Karpas-422 (cell line): Measurements from ENCODE around the gene GRK3. TPM values are rescaled to one million over a fixed set of nuclear protein-coding genes. Genes with fewer than 3 reads are reported as not detected.
A peak's percentile ranks its signal among the peaks of the same experiment; 100 is the strongest.
"Not testable (repeated sequence)": the region's sequence is repeated elsewhere in the genome, so short reads cannot be mapped to it uniquely, and the experiment has no call there.

ENCODE experiments used
- DNase-seq: peaks from one replicate; pipeline ENCODE4 v3.0.0-alpha.2; 2015
- H2AFZ ChIP-seq: fragments of 200-600 bp; sonication (generic); 2 replicates; pipeline ENCODE4 v1.6.1; 2014; ENCODE audit warnings: antibody characterized with exemption, low read length, mixed read lengths
- H3K27ac ChIP-seq: fragments of 200-600 bp; sonication (generic); 2 replicates; pipeline ENCODE4 v1.5.1; 2014; ENCODE audit warnings: mild to moderate bottlenecking, low read length, moderate library complexity
- H3K27me3 ChIP-seq: fragments of 200-600 bp; sonication (generic); 2 replicates; pipeline ENCODE4 v1.6.1; 2014; ENCODE audit warnings: low read length, mixed read lengths
- H3K36me3 ChIP-seq: fragments of 200-600 bp; sonication (generic); 2 replicates; pipeline ENCODE4 v1.6.1; 2014; ENCODE audit warnings: low read length, mixed read lengths; ENCODE audit not compliant: insufficient read depth
- H3K4me1 ChIP-seq: fragments of 200-600 bp; sonication (generic); 2 replicates; pipeline ENCODE4 v1.6.1; 2014; ENCODE audit warnings: mild to moderate bottlenecking, low read length, mixed read lengths
- H3K4me2 ChIP-seq: fragments of 200-600 bp; sonication (generic); 2 replicates; pipeline ENCODE4 v1.6.1; 2014; ENCODE audit warnings: low read length, low read depth, mild to moderate bottlenecking; ENCODE audit not compliant: poor library complexity, severe bottlenecking
- H3K4me3 ChIP-seq: fragments of 200-600 bp; sonication (generic); 2 replicates; pipeline ENCODE4 v1.5.1; 2014; ENCODE audit warnings: mild to moderate bottlenecking, antibody characterized with exemption, low read length, mixed read lengths
- H3K79me2 ChIP-seq: fragments of 200-600 bp; sonication (generic); 2 replicates; pipeline ENCODE4 v1.6.1; 2014; ENCODE audit warnings: mild to moderate bottlenecking, low read length, mixed read lengths
- H3K9ac ChIP-seq: fragments of 200-600 bp; sonication (generic); 2 replicates; pipeline ENCODE4 v1.6.0; 2014; ENCODE audit warnings: low read length
- H3K9me2 ChIP-seq: fragments of 200-600 bp; sonication (generic), shearing (Covaris generic); replicated peaks from 2 replicates; pipeline ENCODE4 v1.6.0; 2014; ENCODE audit warnings: mild to moderate bottlenecking, low read length, moderate library complexity; ENCODE audit not compliant: insufficient read depth
- H3K9me3 ChIP-seq: fragments of 300-700, 200-600 bp; sonication (generic); 2 replicates; pipeline ENCODE4 v1.6.1; 2014; ENCODE audit warnings: low read length, mixed read lengths
- H4K20me1 ChIP-seq: fragments of 200-600 bp; sonication (generic); 2 replicates; pipeline ENCODE4 v1.6.1; 2014; ENCODE audit warnings: mild to moderate bottlenecking, antibody characterized with exemption, low read length, low read depth; ENCODE audit not compliant: insufficient read depth
- total RNA-seq: library from RNA; depleted of rRNA; stranded (reverse); fragments of >200 nt; shearing (Covaris generic); gene quantifications from 2 replicates; pipeline ENCODE4 v1.2.3, GENCODE V29; 2014; ENCODE audit warnings: low replicate concordance

Gene GRK3
- total RNA-seq, 1 experiment from 2014 or later: 2.0 TPM

- peaks cover 31% of the 10 kb centered on the region for H3K4me1 ChIP-seq
- H4K20me1 ChIP-seq: no peaks in the 10 kb centered on the region
- H3K4me2 ChIP-seq: peak overlapping the region; percentile 46
- no peaks in the 10 kb centered on the region for H3K36me3 ChIP-seq
- peak overlapping the region; percentile 55; the same call in 1 of the 2 replicates for H3K4me3 ChIP-seq
- peak overlapping the region; percentile 4; the same call in 1 of the 2 replicates for H3K9ac ChIP-seq
- H3K27me3 ChIP-seq: no peaks in the 10 kb centered on the region
- peak; percentile 40 for DNase-seq
- no peak overlapping the region for H3K27ac ChIP-seq
- H2AFZ ChIP-seq: peak overlapping the region; percentile 93
- H3K79me2 ChIP-seq: no peaks in the 10 kb centered on the region
- H3K9me2 ChIP-seq: no peaks in the 10 kb centered on the region
- H3K9me3 ChIP-seq: no peaks in the 10 kb centered on the region
These were observed 635 bp upstream of the GRK3 start for GRCh38 chr22:25563761-25564319.

GRCh38 chr22:25564979-25565677, 653 bp downstream of the GRK3 start:
- Histone ChIP-seq H3K9ac (peak overlapping the region; percentile 53), H3K27me3 (no peaks in the 10 kb centered on the region), H2AFZ (no peak overlapping the region), H3K4me1 (peaks cover 34% of the 10 kb centered on the region), H3K36me3 (no peaks in the 10 kb centered on the region), H3K27ac (no peak overlapping the region), H3K9me3 (no peaks in the 10 kb centered on the region), H4K20me1 (0 out of 2 replicates have a peak, but pooled peaks cover 4% of the 10 kb centered on the region), H3K4me2 (peak overlapping the region; percentile 69), H3K79me2 (no peaks in the 10 kb centered on the region), H3K4me3 (peak overlapping the region; percentile 65), H3K9me2 (no peaks in the 10 kb centered on the region)
- DNase-seq: peak; percentile 36

- H3K27me3 ChIP-seq: no peaks in the 10 kb centered on the region
- no peaks in the 10 kb centered on the region for H3K9me3 ChIP-seq
- no peak overlapping the region for H2AFZ ChIP-seq
- peaks cover 38% of the 10 kb centered on the region for H3K4me1 ChIP-seq
- H3K9ac ChIP-seq: no peak overlapping the region
- DNase-seq: no peak
- H3K4me2 ChIP-seq: no peak overlapping the region
- H3K9me2 ChIP-seq: no peaks in the 10 kb centered on the region
- no peaks in the 10 kb centered on the region for H3K79me2 ChIP-seq
- 0 out of 2 replicates have a peak, but pooled peaks cover 4% of the 10 kb centered on the region for H4K20me1 ChIP-seq
- no peaks in the 10 kb centered on the region for H3K36me3 ChIP-seq
- H3K27ac ChIP-seq: no peak overlapping the region
- H3K4me3 ChIP-seq: no peak overlapping the region
These were observed 1.9 kb downstream of the GRK3 start for GRCh38 chr22:25566186-25566897.

- 0 out of 2 replicates have a peak, but pooled peaks cover 4% of the 10 kb centered on the region for H4K20me1 ChIP-seq
- H3K4me1 ChIP-seq: peaks cover 38% of the 10 kb centered on the region
- no peaks in the 10 kb centered on the region for H3K36me3 ChIP-seq
- H3K9ac ChIP-seq: no peak overlapping the region
- no peak overlapping the region for H3K4me3 ChIP-seq
- no peak for DNase-seq
- no peaks in the 10 kb centered on the region for H3K27me3 ChIP-seq
- no peak overlapping the region for H2AFZ ChIP-seq
- H3K9me3 ChIP-seq: no peaks in the 10 kb centered on the region
- no peaks in the 10 kb centered on the region for H3K79me2 ChIP-seq
- no peaks in the 10 kb centered on the region for H3K9me2 ChIP-seq
- H3K4me2 ChIP-seq: no peak overlapping the region
- H3K27ac ChIP-seq: no peak overlapping the region
These were observed 2.4 kb downstream of the GRK3 start for GRCh38 chr22:25566898-25567235.

GRCh38 chr22:25567251-25567675, 2.8 kb downstream of the GRK3 start:
- Histone ChIP-seq H3K9ac (no peak overlapping the region), H3K4me3 (no peak overlapping the region), H2AFZ (no peak overlapping the region), H3K4me1 (peaks cover 38% of the 10 kb centered on the region), H3K27me3 (no peaks in the 10 kb centered on the region), H4K20me1 (0 out of 2 replicates have a peak, but pooled peaks cover 4% of the 10 kb centered on the region), H3K9me2 (no peaks in the 10 kb centered on the region), H3K4me2 (no peak overlapping the region), H3K79me2 (no peaks in the 10 kb centered on the region), H3K9me3 (no peaks in the 10 kb centered on the region), H3K36me3 (no peaks in the 10 kb centered on the region), H3K27ac (no peak overlapping the region)
- no peak for DNase-seq

GRCh38 chr22:25568066-25568465, 3.6 kb downstream of the GRK3 start:
- H3K4me3 ChIP-seq, H3K36me3 ChIP-seq, H3K9me2 ChIP-seq, H3K79me2 ChIP-seq, H3K27ac ChIP-seq, H3K9ac ChIP-seq, H3K4me2 ChIP-seq, DNase-seq, H3K27me3 ChIP-seq, H2AFZ ChIP-seq, H3K9me3 ChIP-seq, H4K20me1 ChIP-seq: not testable (repeated sequence)
- H3K4me1 ChIP-seq: peaks cover 38% of the 10 kb centered on the region

- Histone ChIP-seq H3K4me3 (no peak overlapping the region), H3K27me3 (no peaks in the 10 kb centered on the region), H3K36me3 (no peaks in the 10 kb centered on the region), H3K9me3 (no peaks in the 10 kb centered on the region), H4K20me1 (0 out of 2 replicates have a peak, but pooled peaks cover 4% of the 10 kb centered on the region), H3K9ac (no peak overlapping the region), H3K4me2 (no peak overlapping the region), H2AFZ (no peak overlapping the region), H3K9me2 (no peaks in the 10 kb centered on the region), H3K27ac (no peak overlapping the region), H3K4me1 (peaks cover 28% of the 10 kb centered on the region), H3K79me2 (no peaks in the 10 kb centered on the region)
- peak; percentile 33 for DNase-seq
These were observed 4.9 kb downstream of the GRK3 start for GRCh38 chr22:25569361-25569760.

GRCh38 chr22:25569983-25570382, 5.5 kb downstream of the GRK3 start:
- H3K4me3 ChIP-seq: no peak overlapping the region
- no peak overlapping the region for H3K4me2 ChIP-seq
- H3K9ac ChIP-seq: no peak overlapping the region
- 0 out of 2 replicates have a peak, but pooled peaks cover 4% of the 10 kb centered on the region for H4K20me1 ChIP-seq
- no peaks in the 10 kb centered on the region for H3K36me3 ChIP-seq
- no peak overlapping the region for H2AFZ ChIP-seq
- H3K27ac ChIP-seq: no peak overlapping the region
- DNase-seq: no peak
- no peaks in the 10 kb centered on the region for H3K9me3 ChIP-seq
- peaks cover 27% of the 10 kb centered on the region for H3K4me1 ChIP-seq
- no peaks in the 10 kb centered on the region for H3K27me3 ChIP-seq
- no peaks in the 10 kb centered on the region for H3K9me2 ChIP-seq
- no peaks in the 10 kb centered on the region for H3K79me2 ChIP-seq
